ENCODE results near the gene JUND.

JUND gene

GRCh38 chr19:18313398-18313797, 32.0 kb upstream of the JUND start:
- H3K36me3 ChIP-seq (ENCODE audit: insufficient read depth, low read length), result peaks cover 48% of the 10 kb centered on the region; the same call in 1 of the 2 replicates
- H3K9me3 ChIP-seq (ENCODE audit: insufficient read depth, low read depth, low read length), result no peaks in the 10 kb centered on the region
- H4K20me1 ChIP-seq (ENCODE audit: insufficient read depth, low read length, poor library complexity, severe bottlenecking), result peaks cover 7% of the 10 kb centered on the region
- peaks cover 9% of the 10 kb centered on the region; the same call in 1 of the 2 replicates for H3F3A ChIP-seq (ENCODE audit: low read depth)
- no peak overlapping the region for H3K9ac ChIP-seq (ENCODE audit: low read depth, low read length, poor library complexity, severe bottlenecking)
- peaks cover 33% of the 10 kb centered on the region; the same call in 1 of the 2 replicates for H3K79me2 ChIP-seq (ENCODE audit: insufficient read depth, low read length)
- H3K9me2 ChIP-seq (replicated peaks; ENCODE audit: low read depth, low read length), result no peaks in the 10 kb centered on the region
- no peak overlapping the region for H3K4me3 ChIP-seq (ENCODE audit: low read length, poor library complexity, severe bottlenecking)
- no peak overlapping the region for H2AFZ ChIP-seq (ENCODE audit: low read length)
- H3K4me2 ChIP-seq (ENCODE audit: low read depth, low read length, poor library complexity, severe bottlenecking), result no peak overlapping the region
- H3K27me3 ChIP-seq (ENCODE audit: insufficient read depth, low read length, poor library complexity, severe bottlenecking), result no peaks in the 10 kb centered on the region
- H3K4me1 ChIP-seq (ENCODE audit: insufficient read depth, low read length, poor library complexity, severe bottlenecking), result peaks cover 28% of the 10 kb centered on the region
- TF ChIP-seq EZH2phosphoT487 (IDR thresholded peaks at IDR 0.05; ENCODE audit: borderline replicate concordance) (no peak), CTCF (conservative IDR thresholded peaks at IDR 0.05; ENCODE audit: low read length) (no peak)

DNA sequence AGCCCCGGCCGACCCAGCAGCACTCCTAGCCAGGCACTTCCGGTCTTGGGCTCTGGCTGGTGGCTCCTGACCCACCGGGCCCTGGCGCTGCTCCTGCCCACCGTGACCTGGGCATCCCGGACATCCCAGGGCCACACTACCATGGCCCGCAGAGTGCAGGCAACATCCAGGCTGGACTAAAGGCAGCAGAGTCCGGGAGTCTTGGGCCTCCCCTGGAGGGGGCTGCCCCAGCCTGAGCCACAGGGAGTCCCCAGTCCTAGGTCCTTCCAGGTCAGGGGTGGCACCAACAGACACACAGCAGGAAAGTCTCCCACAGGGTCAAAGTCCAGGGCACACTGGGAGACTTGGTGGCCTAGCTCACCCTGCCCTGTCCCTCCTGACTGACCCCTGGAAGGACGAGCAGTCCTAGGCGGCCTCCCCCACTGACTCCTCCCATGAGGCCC, 30.7 kb upstream of the JUND start:
- Histone ChIP-seq H3K27me3 (ENCODE audit: insufficient read depth, low read length, poor library complexity, severe bottlenecking) (no peaks in the 10 kb centered on the region), H3K4me1 (ENCODE audit: insufficient read depth, low read length, poor library complexity, severe bottlenecking) (peaks cover 18% of the 10 kb centered on the region), H3K36me3 (ENCODE audit: insufficient read depth, low read length) (peaks cover 59% of the 10 kb centered on the region; the same call in 1 of the 2 replicates), H3K4me2 (ENCODE audit: low read depth, low read length, poor library complexity, severe bottlenecking) (no peak overlapping the region), H3K79me2 (ENCODE audit: insufficient read depth, low read length) (peaks cover 33% of the 10 kb centered on the region; the same call in 1 of the 2 replicates), H2AFZ (ENCODE audit: low read length) (no peak overlapping the region), H3K4me3 (ENCODE audit: low read length, poor library complexity, severe bottlenecking) (no peak overlapping the region), H3F3A (ENCODE audit: low read depth) (0 out of 2 replicates have a peak, but pooled peaks cover 3% of the 10 kb centered on the region), H4K20me1 (ENCODE audit: insufficient read depth, low read length, poor library complexity, severe bottlenecking) (peaks cover 9% of the 10 kb centered on the region), H3K9me3 (ENCODE audit: insufficient read depth, low read depth, low read length) (no peaks in the 10 kb centered on the region), H3K9ac (ENCODE audit: low read depth, low read length, poor library complexity, severe bottlenecking) (no peak overlapping the region), H3K9me2 (replicated peaks; ENCODE audit: low read depth, low read length) (no peaks in the 10 kb centered on the region)
- no peak for TF ChIP-seq CTCF (conservative IDR thresholded peaks at IDR 0.05; ENCODE audit: low read length)
- TF ChIP-seq EZH2phosphoT487 (IDR thresholded peaks at IDR 0.05; ENCODE audit: borderline replicate concordance), result no peak

DNA sequence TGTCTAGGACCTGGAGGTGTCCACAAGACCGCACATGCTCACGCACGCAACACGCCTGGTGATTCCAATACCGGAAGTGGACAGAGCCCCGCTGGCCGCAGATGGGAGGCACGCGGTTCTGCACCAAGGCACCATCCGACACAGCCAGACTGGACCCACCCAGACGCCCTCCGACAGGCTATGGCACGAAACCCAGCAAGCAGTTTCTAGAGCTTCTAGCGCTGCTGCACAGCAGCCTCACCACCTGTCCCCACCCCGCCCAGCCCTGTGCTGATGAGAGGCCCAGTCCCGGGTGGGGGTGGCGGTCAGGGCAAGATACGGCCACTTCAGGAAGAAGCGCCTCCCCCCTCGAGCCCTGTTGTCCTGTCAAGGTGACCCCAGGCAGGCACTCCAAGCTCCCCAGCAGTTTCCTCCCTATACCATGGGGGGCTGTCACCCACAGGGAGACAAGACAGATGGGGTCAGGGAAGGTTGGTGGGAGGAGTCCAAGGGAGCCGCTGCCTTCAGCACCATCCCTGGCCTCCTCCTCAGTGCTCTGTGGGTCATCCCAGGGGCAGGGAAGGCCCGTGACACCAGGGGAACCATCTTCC, 30.2 kb upstream of the JUND start:
- peaks cover 15% of the 10 kb centered on the region for H3K4me1 ChIP-seq (ENCODE audit: insufficient read depth, low read length, poor library complexity, severe bottlenecking)
- no peak overlapping the region for H3K4me3 ChIP-seq (ENCODE audit: low read length, poor library complexity, severe bottlenecking)
- 0 out of 2 replicates have a peak, but pooled peaks cover 7% of the 10 kb centered on the region for H3F3A ChIP-seq (ENCODE audit: low read depth)
- no peak for TF ChIP-seq EZH2phosphoT487 (IDR thresholded peaks at IDR 0.05; ENCODE audit: borderline replicate concordance)
- TF ChIP-seq CTCF (conservative IDR thresholded peaks at IDR 0.05; ENCODE audit: low read length), result no peak
- no peak overlapping the region for H3K4me2 ChIP-seq (ENCODE audit: low read depth, low read length, poor library complexity, severe bottlenecking)
- peaks cover 28% of the 10 kb centered on the region; the same call in 1 of the 2 replicates for H3K79me2 ChIP-seq (ENCODE audit: insufficient read depth, low read length)
- no peaks in the 10 kb centered on the region for H3K9me3 ChIP-seq (ENCODE audit: insufficient read depth, low read depth, low read length)
- H3K36me3 ChIP-seq (ENCODE audit: insufficient read depth, low read length), result peaks cover 60% of the 10 kb centered on the region; the same call in 1 of the 2 replicates
- no peaks in the 10 kb centered on the region for H3K27me3 ChIP-seq (ENCODE audit: insufficient read depth, low read length, poor library complexity, severe bottlenecking)
- peaks cover 9% of the 10 kb centered on the region for H4K20me1 ChIP-seq (ENCODE audit: insufficient read depth, low read length, poor library complexity, severe bottlenecking)
- H3K9ac ChIP-seq (ENCODE audit: low read depth, low read length, poor library complexity, severe bottlenecking), result no peak overlapping the region
- H2AFZ ChIP-seq (ENCODE audit: low read length), result no peak overlapping the region
- H3K9me2 ChIP-seq (replicated peaks; ENCODE audit: low read depth, low read length), result no peaks in the 10 kb centered on the region

All from Loucy (cell line).